K562 (cell line): ENCODE data around the gene PPP2R3C. TPM values are rescaled to one million over a fixed set of nuclear protein-coding genes. Genes with fewer than 3 reads are reported as not detected.

ENCODE experiments used
- MECOM ChIP-seq: fragments of 250-450 bp; sonication (Bioruptor Pico); IDR thresholded peaks from 2 replicates; pipeline ENCODE4 v1.8.0; 2022; ENCODE audit warnings: inconsistent platforms
- NEUROD1 ChIP-seq: fragments of 150-350 bp; IDR thresholded peaks from 2 replicates; pipeline ENCODE4 v1.6.1; 2014; ENCODE audit warnings: borderline replicate concordance, low read length, low read depth; ENCODE audit not compliant: partially characterized antibody
- NR3C1 ChIP-seq: sonication (generic); formaldehyde crosslinking; IDR thresholded peaks from 2 replicates; pipeline ENCODE4 v1.8.1; 2022; ENCODE audit warnings: missing genetic modification reagents
- RBM34 ChIP-seq: fragments of 200-400 bp; formaldehyde crosslinking; IDR thresholded peaks from 2 replicates; pipeline ENCODE4 v1.6.1; 2018; ENCODE audit warnings: low read length, borderline replicate concordance; ENCODE audit not compliant: insufficient read depth
- SAP30 ChIP-seq: fragments of 200-600 bp; sonication (generic); IDR thresholded peaks from 2 replicates; pipeline ENCODE4 v1.6.1; 2012; ENCODE audit warnings: borderline replicate concordance, low read depth, mild to moderate bottlenecking, moderate library complexity, low read length, control low read depth, inconsistent platforms; ENCODE audit not compliant: insufficient read depth, poor library complexity, severe bottlenecking
- ZNF766 ChIP-seq: fragments of 200-800 bp; sonication (Bioruptor generic); conservative IDR thresholded peaks from 2 replicates; pipeline ENCODE4 v1.6.1; 2016; ENCODE audit warnings: missing genetic modification characterization, missing compliant biosample characterization
- polyA plus RNA-seq, 8 experiments: library from polyadenylated mRNA; depleted of rRNA in 4 of 8; stranded (reverse) in 5 of 8; unstranded in 3 of 8; fragments of >200 nt; fragmentation: Nextera tagmentation in 2 of 8; fragmentation: Illumina TruSeq in 1 of 8; extraction: Ambion mirVana in 2 of 8; extraction: Trizol in 1 of 8; gene quantifications; 2 replicates each; pipeline versions ENCODE4 v1.2.1 to v1.2.3, GENCODE V29; 2011 to 2014; ENCODE audit warnings: inconsistent platforms in 1 of 8, missing spikeins in 1 of 8
- total RNA-seq, 7 experiments: library from RNA; depleted of rRNA in 6 of 7; stranded (reverse); fragments of >200 nt in 6 of 7; fragmentation: Illumina TruSeq in 2 of 7; extraction: Trizol in 2 of 7; gene quantifications; 2 replicates each; pipeline versions ENCODE4 v1.2.1 to v1.2.3, GENCODE V29; 2011 to 2021; ENCODE audit warnings: low replicate concordance in 1 of 7
- TF ChIP-seq, protein P1 (sequence below): fragments of 250-450 bp; sonication (Bioruptor Pico); IDR thresholded peaks from 2 replicates; pipeline ENCODE4 v1.4.0; 2020
- TF ChIP-seq, protein P2 (sequence below): fragments of 200-800 bp; sonication (Bioruptor generic); IDR thresholded peaks from 2 replicates; pipeline ENCODE4 v1.6.1; 2017; ENCODE audit warnings: missing genetic modification characterization, missing compliant biosample characterization
- TF ChIP-seq, protein P3 (sequence below), 2 experiments: fragments of 450-650 bp; conservative IDR thresholded peaks; 2 replicates each; pipeline ENCODE4 v1.6.1; 2017; ENCODE audit warnings: mild to moderate bottlenecking in 2 of 2, moderate library complexity in 2 of 2
- TF ChIP-seq, protein P4 (sequence below): sonication (generic); formaldehyde crosslinking; IDR thresholded peaks from 2 replicates; pipeline ENCODE4 v1.8.1; 2023; ENCODE audit warnings: mild to moderate bottlenecking, missing genetic modification reagents
- TF ChIP-seq, protein P5 (sequence below): sonication (generic); formaldehyde crosslinking; IDR thresholded peaks from 2 replicates; pipeline ENCODE4 v1.8.0; 2022; ENCODE audit warnings: mild to moderate bottlenecking, missing genetic modification reagents
- TF ChIP-seq, protein P6 (sequence below): sonication (generic); formaldehyde crosslinking; IDR thresholded peaks from 2 replicates; pipeline ENCODE4 v1.8.0; 2022; ENCODE audit warnings: mild to moderate bottlenecking, missing genetic modification reagents

Gene PPP2R3C
- total and polyA plus RNA-seq, 9 of the 15 experiments (the other 6 are each of a cell fraction or from before 2014, with no cell fraction given): 14.7 to 43.3 (median 22.7) TPM

DNA sequence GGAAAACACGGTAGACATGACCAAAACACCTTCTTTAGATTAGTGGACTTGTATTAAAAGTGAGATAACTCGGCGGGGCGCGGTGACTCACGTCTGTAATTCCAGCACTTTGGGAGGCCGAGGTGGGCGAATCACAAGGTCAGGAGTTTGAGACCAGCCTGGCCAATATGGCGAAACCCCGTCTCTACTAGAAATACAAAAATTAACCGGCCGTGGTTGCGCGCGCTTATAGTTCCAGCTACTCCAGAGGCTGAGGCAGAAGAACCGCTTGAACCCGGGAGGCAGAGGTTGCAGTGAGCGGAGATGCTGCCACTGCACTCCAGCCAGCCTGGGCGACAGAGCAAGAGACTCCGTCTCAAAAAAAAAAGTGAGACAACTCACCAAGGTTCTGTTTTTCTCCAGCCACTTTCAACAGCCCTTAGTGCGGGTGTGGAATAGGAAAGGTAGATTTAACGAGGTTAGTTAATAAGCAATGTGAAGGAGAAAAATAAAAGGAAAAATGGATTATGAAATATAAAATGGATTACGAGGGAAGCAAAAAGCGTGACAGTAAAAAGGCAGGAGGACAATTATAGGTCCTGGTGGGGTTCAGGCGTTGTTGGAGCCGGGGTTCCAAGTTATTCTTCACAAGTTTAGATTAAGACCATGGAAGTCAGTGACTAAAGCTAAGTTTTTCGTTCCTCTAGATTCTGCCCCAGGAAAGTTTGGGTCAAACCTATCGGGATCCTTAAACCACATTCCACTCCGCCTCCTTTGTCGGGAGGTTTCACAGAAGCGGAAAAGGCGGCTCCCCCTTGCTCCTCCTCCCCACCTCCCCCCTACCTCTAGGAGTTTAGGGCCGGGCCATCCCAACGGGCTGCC, 534 bp downstream of the PPP2R3C start (continued):
- TF ChIP-seq, protein P1, sequence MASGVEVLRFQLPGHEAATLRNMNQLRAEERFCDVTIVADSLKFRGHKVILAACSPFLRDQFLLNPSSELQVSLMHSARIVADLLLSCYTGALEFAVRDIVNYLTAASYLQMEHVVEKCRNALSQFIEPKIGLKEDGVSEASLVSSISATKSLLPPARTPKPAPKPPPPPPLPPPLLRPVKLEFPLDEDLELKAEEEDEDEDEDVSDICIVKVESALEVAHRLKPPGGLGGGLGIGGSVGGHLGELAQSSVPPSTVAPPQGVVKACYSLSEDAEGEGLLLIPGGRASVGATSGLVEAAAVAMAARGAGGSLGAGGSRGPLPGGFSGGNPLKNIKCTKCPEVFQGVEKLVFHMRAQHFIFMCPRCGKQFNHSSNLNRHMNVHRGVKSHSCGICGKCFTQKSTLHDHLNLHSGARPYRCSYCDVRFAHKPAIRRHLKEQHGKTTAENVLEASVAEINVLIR: no peak
- TF ChIP-seq, protein P2, sequence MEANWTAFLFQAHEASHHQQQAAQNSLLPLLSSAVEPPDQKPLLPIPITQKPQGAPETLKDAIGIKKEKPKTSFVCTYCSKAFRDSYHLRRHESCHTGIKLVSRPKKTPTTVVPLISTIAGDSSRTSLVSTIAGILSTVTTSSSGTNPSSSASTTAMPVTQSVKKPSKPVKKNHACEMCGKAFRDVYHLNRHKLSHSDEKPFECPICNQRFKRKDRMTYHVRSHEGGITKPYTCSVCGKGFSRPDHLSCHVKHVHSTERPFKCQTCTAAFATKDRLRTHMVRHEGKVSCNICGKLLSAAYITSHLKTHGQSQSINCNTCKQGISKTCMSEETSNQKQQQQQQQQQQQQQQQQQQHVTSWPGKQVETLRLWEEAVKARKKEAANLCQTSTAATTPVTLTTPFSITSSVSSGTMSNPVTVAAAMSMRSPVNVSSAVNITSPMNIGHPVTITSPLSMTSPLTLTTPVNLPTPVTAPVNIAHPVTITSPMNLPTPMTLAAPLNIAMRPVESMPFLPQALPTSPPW: peak; percentile 94
- no peak for TF ChIP-seq NR3C1 (CRISPR knock-in tag)
- TF ChIP-seq, protein P3, sequence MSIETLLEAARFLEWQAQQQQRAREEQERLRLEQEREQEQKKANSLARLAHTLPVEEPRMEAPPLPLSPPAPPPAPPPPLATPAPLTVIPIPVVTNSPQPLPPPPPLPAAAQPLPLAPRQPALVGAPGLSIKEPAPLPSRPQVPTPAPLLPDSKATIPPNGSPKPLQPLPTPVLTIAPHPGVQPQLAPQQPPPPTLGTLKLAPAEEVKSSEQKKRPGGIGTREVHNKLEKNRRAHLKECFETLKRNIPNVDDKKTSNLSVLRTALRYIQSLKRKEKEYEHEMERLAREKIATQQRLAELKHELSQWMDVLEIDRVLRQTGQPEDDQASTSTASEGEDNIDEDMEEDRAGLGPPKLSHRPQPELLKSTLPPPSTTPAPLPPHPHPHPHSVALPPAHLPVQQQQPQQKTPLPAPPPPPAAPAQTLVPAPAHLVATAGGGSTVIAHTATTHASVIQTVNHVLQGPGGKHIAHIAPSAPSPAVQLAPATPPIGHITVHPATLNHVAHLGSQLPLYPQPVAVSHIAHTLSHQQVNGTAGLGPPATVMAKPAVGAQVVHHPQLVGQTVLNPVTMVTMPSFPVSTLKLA (conservative IDR thresholded peaks at IDR 0.05): no peak
- TF ChIP-seq NEUROD1: peak; percentile 17
- TF ChIP-seq, protein P4, sequence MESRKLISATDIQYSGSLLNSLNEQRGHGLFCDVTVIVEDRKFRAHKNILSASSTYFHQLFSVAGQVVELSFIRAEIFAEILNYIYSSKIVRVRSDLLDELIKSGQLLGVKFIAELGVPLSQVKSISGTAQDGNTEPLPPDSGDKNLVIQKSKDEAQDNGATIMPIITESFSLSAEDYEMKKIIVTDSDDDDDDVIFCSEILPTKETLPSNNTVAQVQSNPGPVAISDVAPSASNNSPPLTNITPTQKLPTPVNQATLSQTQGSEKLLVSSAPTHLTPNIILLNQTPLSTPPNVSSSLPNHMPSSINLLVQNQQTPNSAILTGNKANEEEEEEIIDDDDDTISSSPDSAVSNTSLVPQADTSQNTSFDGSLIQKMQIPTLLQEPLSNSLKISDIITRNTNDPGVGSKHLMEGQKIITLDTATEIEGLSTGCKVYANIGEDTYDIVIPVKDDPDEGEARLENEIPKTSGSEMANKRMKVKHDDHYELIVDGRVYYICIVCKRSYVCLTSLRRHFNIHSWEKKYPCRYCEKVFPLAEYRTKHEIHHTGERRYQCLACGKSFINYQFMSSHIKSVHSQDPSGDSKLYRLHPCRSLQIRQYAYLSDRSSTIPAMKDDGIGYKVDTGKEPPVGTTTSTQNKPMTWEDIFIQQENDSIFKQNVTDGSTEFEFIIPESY: no peak
- no peak for TF ChIP-seq MECOM (CRISPR knock-in tag)
- TF ChIP-seq, protein P5, sequence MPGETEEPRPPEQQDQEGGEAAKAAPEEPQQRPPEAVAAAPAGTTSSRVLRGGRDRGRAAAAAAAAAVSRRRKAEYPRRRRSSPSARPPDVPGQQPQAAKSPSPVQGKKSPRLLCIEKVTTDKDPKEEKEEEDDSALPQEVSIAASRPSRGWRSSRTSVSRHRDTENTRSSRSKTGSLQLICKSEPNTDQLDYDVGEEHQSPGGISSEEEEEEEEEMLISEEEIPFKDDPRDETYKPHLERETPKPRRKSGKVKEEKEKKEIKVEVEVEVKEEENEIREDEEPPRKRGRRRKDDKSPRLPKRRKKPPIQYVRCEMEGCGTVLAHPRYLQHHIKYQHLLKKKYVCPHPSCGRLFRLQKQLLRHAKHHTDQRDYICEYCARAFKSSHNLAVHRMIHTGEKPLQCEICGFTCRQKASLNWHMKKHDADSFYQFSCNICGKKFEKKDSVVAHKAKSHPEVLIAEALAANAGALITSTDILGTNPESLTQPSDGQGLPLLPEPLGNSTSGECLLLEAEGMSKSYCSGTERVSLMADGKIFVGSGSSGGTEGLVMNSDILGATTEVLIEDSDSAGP (CRISPR knock-in tag): no peak
- TF ChIP-seq, protein P6, sequence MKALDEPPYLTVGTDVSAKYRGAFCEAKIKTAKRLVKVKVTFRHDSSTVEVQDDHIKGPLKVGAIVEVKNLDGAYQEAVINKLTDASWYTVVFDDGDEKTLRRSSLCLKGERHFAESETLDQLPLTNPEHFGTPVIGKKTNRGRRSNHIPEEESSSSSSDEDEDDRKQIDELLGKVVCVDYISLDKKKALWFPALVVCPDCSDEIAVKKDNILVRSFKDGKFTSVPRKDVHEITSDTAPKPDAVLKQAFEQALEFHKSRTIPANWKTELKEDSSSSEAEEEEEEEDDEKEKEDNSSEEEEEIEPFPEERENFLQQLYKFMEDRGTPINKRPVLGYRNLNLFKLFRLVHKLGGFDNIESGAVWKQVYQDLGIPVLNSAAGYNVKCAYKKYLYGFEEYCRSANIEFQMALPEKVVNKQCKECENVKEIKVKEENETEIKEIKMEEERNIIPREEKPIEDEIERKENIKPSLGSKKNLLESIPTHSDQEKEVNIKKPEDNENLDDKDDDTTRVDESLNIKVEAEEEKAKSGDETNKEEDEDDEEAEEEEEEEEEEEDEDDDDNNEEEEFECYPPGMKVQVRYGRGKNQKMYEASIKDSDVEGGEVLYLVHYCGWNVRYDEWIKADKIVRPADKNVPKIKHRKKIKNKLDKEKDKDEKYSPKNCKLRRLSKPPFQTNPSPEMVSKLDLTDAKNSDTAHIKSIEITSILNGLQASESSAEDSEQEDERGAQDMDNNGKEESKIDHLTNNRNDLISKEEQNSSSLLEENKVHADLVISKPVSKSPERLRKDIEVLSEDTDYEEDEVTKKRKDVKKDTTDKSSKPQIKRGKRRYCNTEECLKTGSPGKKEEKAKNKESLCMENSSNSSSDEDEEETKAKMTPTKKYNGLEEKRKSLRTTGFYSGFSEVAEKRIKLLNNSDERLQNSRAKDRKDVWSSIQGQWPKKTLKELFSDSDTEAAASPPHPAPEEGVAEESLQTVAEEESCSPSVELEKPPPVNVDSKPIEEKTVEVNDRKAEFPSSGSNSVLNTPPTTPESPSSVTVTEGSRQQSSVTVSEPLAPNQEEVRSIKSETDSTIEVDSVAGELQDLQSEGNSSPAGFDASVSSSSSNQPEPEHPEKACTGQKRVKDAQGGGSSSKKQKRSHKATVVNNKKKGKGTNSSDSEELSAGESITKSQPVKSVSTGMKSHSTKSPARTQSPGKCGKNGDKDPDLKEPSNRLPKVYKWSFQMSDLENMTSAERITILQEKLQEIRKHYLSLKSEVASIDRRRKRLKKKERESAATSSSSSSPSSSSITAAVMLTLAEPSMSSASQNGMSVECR (CRISPR knock-in tag): no peak
- 0 out of 2 replicates have a peak, but pooled peaks have one; percentile 31 for TF ChIP-seq ZNF766 (CRISPR knock-in tag)
- TF ChIP-seq RBM34: no peak
- peak; percentile 18 for TF ChIP-seq SAP30
